Cardiac fibroblast (primary cell): Measurements from ENCODE around the gene DRD1.

Experiments
- DNase-seq, 2 donors: peaks; one replicate each; pipeline versions ENCODE4 v3.0.0 to v3.0.0-alpha.2; 2010; ENCODE audit warnings: low read depth in 2 of 2
- H3K4me3 ChIP-seq, 2 donors: replicated peaks in 1 of 2; 1 replicate in 1 of 2; 2 replicates in 1 of 2; pipeline ENCODE4 v1.5.1; 2011; ENCODE audit warnings: low read depth in 2 of 2, low read length in 2 of 2, mild to moderate bottlenecking in 2 of 2, moderate library complexity in 1 of 2
- CTCF ChIP-seq: IDR thresholded peaks from one replicate; pipeline ENCODE4 v1.5.1; 2011; ENCODE audit warnings: low read depth, mild to moderate bottlenecking, low read length, inconsistent platforms

The DRD1 gene

DNA sequence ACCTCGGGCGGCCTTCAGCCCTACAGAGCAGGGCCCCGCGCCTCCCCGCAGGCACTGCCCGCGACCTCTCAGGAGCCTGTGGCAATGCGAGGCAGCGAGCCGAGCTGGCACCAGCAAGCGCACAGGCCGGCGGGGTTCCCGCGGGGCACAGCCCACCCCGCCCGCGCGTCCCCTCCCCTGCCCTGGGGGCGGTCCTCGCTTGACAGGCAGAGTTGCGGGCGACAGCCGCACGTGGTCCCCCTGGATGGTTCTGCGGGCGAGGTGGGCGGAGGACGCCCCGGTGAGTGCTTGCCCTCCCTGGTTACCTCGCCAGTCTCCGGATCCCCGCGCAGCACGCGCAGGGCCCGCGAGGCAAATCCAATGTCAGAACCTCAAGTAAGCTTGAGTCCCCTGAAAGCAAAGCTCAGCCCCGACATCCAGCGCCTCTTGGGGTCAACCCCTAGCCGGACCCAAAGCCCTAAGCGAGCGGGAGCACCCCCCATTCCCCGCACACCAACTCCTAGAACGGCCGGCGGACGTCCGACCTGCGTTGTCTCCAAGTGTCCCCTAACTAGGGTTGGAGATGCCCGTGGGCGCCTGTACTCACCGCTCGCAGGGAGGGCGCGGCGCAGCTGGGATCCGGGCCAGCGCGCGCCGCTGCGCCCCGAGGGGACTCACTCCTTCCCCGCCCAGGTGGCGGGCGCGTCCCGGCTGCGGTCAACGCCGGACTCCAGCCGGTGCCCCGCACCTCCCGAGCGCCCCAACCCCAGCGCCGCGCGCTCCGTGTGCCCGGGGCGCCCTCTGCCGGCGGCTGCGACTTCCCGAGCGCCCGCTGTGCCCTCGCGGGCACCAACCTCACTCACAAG, at the start of gene DRD1:
TSS of gene DRD1 (minus strand) at position 123 of the 845 bp plus-strand sequence. CDS start 1,083 bp downstream, outside the sequence.
- no peak within 1 kb of the TSS for H3K4me3 ChIP-seq
- TF ChIP-seq CTCF, result peak; percentile 31
- DNase-seq, result peak; percentile 12 to 23

GRCh38 chr5:175493726-175494125, 49.7 kb upstream of the DRD1 start:
- H3K4me3 ChIP-seq, result no peak overlapping the region
- no peak for TF ChIP-seq CTCF
- DNase-seq, result no peak

DNA sequence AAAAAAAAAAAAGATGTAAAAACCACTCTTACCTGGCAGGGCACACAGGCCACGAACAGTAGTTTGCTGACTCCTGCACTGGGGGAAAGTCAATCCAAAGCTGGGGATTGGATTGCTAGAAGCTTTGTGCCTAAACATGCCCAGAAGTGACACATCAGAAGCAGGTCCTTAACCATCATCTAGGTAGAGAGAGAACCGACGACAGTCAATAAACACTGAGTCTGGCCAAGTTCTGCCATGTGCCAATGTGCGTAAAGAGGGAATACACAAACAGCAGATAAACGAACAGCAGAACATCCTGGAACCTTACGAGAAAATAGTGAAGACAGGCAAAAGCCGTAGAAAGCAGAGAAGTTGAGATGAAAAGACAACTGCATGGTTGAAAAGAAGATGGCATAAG, 49.3 kb upstream of the DRD1 start:
- no peak for TF ChIP-seq CTCF
- DNase-seq, result no peak
- H3K4me3 ChIP-seq, result no peak overlapping the region

DNA sequence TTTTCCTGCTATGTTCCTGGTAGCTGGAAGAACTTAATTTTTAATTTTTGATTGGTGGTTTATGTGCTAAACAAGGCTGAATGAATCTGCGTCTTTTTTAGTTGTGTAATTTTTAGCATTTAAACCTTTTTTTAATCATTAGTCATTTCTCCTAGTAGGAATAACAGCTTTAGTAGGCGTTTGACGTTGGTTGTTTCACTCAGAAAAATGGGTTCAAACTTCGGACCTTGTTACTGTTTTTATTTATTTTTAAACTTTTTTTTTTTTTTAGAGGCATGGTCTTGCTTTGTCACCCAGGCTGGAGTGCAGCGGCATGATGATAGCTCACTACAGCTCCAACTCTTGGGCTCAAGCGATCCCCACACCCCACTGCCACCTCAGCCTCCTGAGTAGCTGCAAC, 47.2 kb upstream of the DRD1 start:
- TF ChIP-seq CTCF, result no peak
- DNase-seq, result no peak
- no peak overlapping the region for H3K4me3 ChIP-seq

GRCh38 chr5:175489693-175490443, 45.9 kb upstream of the DRD1 start:
- TF ChIP-seq CTCF, result no peak
- DNase-seq, result no peak
- no peak overlapping the region for H3K4me3 ChIP-seq

DNA sequence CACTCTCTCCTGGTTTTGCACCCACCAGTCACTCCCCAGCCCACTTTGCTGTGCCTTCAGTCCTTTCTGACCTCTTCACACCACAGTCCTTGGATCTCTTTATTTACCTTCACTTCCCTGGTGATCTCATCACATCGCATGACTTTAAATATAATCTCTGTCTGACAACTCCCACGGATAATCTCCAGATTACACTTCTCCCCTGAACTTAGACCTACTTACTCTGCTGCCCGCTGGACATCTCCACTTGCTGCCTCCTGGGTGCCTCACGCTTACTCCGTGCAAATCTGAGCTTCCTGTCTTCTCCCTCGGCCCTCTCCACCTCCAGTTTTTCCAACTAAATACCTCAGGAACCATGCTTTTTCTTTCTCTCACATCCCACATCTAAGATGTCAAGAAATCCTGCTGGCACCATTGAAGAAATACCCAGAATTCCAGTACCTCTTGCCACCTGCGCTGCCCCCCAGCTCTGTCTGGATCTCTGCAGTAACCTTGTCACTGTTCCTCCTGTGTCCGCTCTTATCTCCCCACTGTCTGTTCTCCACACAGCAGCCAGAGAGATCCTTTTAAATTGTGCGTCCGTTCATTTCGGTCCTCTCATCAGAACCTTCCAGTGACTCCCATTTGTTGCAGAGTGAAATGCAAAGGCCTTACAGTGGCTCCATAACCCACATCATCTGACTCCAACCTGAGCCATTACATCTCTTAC, 43.7 kb upstream of the DRD1 start:
- no peak for TF ChIP-seq CTCF
- H3K4me3 ChIP-seq, result no peak overlapping the region
- DNase-seq, result no peak
